Peyer's patch (tissue), 4 donors: Measurements from ENCODE around the gene PIGV. TPM values are rescaled to one million over a fixed set of nuclear protein-coding genes. Genes with fewer than 3 reads are reported as not detected.
"Not testable (repeated sequence)": the region's sequence is repeated elsewhere in the genome, so short reads cannot be mapped to it uniquely, and the experiment has no call there.

ENCODE experiments used
- DNase-seq, 3 donors: peaks; one replicate each; pipeline ENCODE4 v3.0.0-alpha.2; 2017 to 2019
- H3K27ac ChIP-seq, 4 donors: fragments of 200-600 bp; sonication (generic); one replicate each; pipeline ENCODE4 v1.5.1; 2016 to 2019
- H3K27me3 ChIP-seq, 2 donors: fragments of 200-600 bp; sonication (generic); one replicate each; pipeline ENCODE4 v1.5.1; 2019
- H3K36me3 ChIP-seq, 3 donors: fragments of 200-600 bp; sonication (generic); one replicate each; pipeline ENCODE4 v1.5.1; 2016 to 2019
- H3K4me1 ChIP-seq, 4 donors: fragments of 200-600 bp; sonication (generic); one replicate each; pipeline ENCODE4 v1.5.1; 2016 to 2019
- H3K4me3 ChIP-seq, 4 donors: fragments of 200-600 bp; sonication (generic); 1 replicate in 3 of 4; 2 replicates in 1 of 4; pipeline ENCODE4 v1.5.1; 2016 to 2019; ENCODE audit warnings: mild to moderate bottlenecking in 1 of 4
- H3K9me3 ChIP-seq, 4 donors: fragments of 200-600 bp; sonication (generic); one replicate each; pipeline ENCODE4 v1.5.1; 2016 to 2019; ENCODE audit warnings: mild to moderate bottlenecking in 1 of 4
- POLR2A ChIP-seq, 2 donors: fragments of 450-650 bp; IDR thresholded peaks; one replicate each; pipeline ENCODE4 v1.5.1; 2017; ENCODE audit warnings: antibody characterized with exemption in 2 of 2, mild to moderate bottlenecking in 2 of 2, moderate library complexity in 2 of 2
- total RNA-seq, 4 donors: library from RNA; depleted of rRNA; stranded (reverse); fragments of >200 nt; gene quantifications; one replicate each; pipeline ENCODE4 v1.1.0, GENCODE V29; 2016
- TF ChIP-seq, protein P1 (sequence below), 6 experiments: fragments of 450-650 bp in 4 of 6; fragments of 200-600 bp in 2 of 6; sonication (generic) in 1 of 6; IDR thresholded peaks; one replicate each; pipeline ENCODE4 v1.5.1; 2017 to 2019; ENCODE audit warnings: antibody characterized with exemption in 6 of 6, mild to moderate bottlenecking in 3 of 6, moderate library complexity in 1 of 6

Gene PIGV
- total RNA-seq, 4 donors from 2014 or later = 9.9 to 24.5 (median 18.1) TPM

GRCh38 chr1:26831059-26831458 lies 43.3 kb downstream of the PIGV start:
- no peak for TF ChIP-seq POLR2A (IDR thresholded peaks at IDR 0.05)
- Histone ChIP-seq H3K4me3 (no peak overlapping the region), H3K27ac (peak overlapping the region in 1 of 4 donors; percentile 33), H3K4me1 (peaks cover 3 to 32% (median 18%) of the 10 kb centered on the region in 4 donors), H3K36me3 (peaks cover 0 to 42% (median 0%) of the 10 kb centered on the region in 3 donors), H3K27me3 (no peaks in the 10 kb centered on the region), H3K9me3 (no peaks in the 10 kb centered on the region)
- DNase-seq = no peak

- DNase-seq = no peak
- Histone ChIP-seq H3K27ac (peak overlapping the region in 2 of 4 donors; percentile 33 to 56), H3K4me3 (no peak overlapping the region), H3K4me1 (peaks cover 3 to 30% (median 16%) of the 10 kb centered on the region in 4 donors), H3K27me3 (no peaks in the 10 kb centered on the region), H3K9me3 (no peaks in the 10 kb centered on the region), H3K36me3 (peaks cover 0 to 48% (median 0%) of the 10 kb centered on the region in 3 donors)
- TF ChIP-seq, protein P1, sequence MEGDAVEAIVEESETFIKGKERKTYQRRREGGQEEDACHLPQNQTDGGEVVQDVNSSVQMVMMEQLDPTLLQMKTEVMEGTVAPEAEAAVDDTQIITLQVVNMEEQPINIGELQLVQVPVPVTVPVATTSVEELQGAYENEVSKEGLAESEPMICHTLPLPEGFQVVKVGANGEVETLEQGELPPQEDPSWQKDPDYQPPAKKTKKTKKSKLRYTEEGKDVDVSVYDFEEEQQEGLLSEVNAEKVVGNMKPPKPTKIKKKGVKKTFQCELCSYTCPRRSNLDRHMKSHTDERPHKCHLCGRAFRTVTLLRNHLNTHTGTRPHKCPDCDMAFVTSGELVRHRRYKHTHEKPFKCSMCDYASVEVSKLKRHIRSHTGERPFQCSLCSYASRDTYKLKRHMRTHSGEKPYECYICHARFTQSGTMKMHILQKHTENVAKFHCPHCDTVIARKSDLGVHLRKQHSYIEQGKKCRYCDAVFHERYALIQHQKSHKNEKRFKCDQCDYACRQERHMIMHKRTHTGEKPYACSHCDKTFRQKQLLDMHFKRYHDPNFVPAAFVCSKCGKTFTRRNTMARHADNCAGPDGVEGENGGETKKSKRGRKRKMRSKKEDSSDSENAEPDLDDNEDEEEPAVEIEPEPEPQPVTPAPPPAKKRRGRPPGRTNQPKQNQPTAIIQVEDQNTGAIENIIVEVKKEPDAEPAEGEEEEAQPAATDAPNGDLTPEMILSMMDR (IDR thresholded peaks at IDR 0.05) = no peak
Observed at GRCh38 chr1:26831546-26832248, 43.9 kb downstream of the PIGV start.

GRCh38 chr1:26832249-26832960 lies 44.7 kb downstream of the PIGV start:
- TF ChIP-seq, protein P1 (IDR thresholded peaks at IDR 0.05) = no peak
- no peak for TF ChIP-seq POLR2A (IDR thresholded peaks at IDR 0.05)
- peaks cover 0 to 48% (median 0%) of the 10 kb centered on the region in 3 donors for H3K36me3 ChIP-seq
- no peak for DNase-seq
- H3K9me3 ChIP-seq = no peaks in the 10 kb centered on the region
- H3K27me3 ChIP-seq = no peaks in the 10 kb centered on the region
- peak overlapping the region in 3 of 4 donors; percentile 47 to 88 (median 79) for H3K27ac ChIP-seq
- no peak overlapping the region for H3K4me3 ChIP-seq
- peaks cover 3 to 26% (median 16%) of the 10 kb centered on the region in 4 donors for H3K4me1 ChIP-seq

- peaks cover 0 to 57% (median 0%) of the 10 kb centered on the region in 3 donors for H3K36me3 ChIP-seq
- no peak for TF ChIP-seq POLR2A (IDR thresholded peaks at IDR 0.05)
- TF ChIP-seq, protein P1 (IDR thresholded peaks at IDR 0.05) = peak in 4 of 6 experiments; percentile 4 to 35 (median 22)
- DNase-seq = peak; percentile 52 to 95 (median 93)
- H3K27ac ChIP-seq = peak overlapping the region; percentile 47 to 90 (median 84)
- no peaks in the 10 kb centered on the region for H3K9me3 ChIP-seq
- H3K27me3 ChIP-seq = no peaks in the 10 kb centered on the region
- H3K4me3 ChIP-seq = no peak overlapping the region
- H3K4me1 ChIP-seq = peaks cover 0 to 17% (median 13%) of the 10 kb centered on the region in 4 donors
Observed at GRCh38 chr1:26833432-26834405, 46.0 kb downstream of the PIGV start.

DNA sequence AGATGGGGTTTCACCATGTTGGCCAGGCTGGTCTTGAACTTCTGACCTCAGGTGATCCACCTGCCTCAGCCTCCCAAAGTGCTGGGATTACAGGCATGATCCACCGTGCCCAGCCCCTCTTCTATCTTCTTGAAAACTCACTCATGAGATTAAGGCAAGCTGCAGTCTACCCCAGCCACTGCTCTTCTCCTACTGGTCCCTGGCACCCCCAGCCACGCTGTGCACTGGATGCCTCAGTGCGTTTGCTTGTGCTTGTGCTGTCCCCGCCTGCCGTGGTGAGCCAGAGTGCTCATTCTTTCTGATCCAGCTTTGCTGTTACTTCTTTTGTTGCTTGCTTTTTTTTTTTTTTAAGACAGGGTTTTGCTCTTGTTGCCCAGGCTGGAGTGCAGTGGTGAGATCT lies 49.9 kb downstream of the PIGV start:
- H3K27ac ChIP-seq = peak overlapping the region in 1 of 4 donors; percentile 67
- H3K27me3 ChIP-seq, H3K9me3 ChIP-seq, H3K4me3 ChIP-seq, DNase-seq: not testable (repeated sequence)
- peaks cover 0 to 21% (median 8%) of the 10 kb centered on the region in 4 donors for H3K4me1 ChIP-seq
- H3K36me3 ChIP-seq = peaks cover 0 to 79% (median 0%) of the 10 kb centered on the region in 3 donors
